Measurements from ENCODE around the gene SLC16A8. TPM values are rescaled to one million over a fixed set of nuclear protein-coding genes. Genes with fewer than 3 reads are reported as not detected.

SLC16A8 gene
- total and polyA plus RNA-seq, 10 of the 15 experiments (the other 5 are each of a cell fraction or from before 2014, with no cell fraction given): not detected

DNA sequence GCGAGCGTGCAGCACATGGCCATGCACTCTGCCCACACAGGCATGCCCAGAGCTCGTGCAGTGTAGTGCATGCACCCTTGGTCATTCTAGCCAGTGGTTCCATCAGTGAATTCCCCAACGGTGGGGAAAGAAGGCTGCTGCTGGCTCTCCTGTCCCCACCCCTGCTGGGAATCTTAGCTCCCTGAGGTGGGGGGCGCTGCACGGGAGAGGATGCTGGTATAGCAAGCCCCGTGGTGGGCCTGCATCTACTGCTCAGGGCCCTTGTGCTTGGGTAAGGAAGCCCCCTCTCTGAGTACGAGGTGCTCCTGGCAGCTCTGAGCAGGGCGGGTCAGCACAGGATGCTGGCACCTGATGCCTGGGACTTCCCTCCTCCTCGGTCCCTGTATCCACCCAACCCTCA is 45.0 kb upstream of the SLC16A8 start:
- 80% methylated on average over 9 of the region's 10 CpGs for WGBS (ENCODE audit: insufficient coverage, insufficient replicate concordance, low lambda C conversion rate, missing lambda C conversion rate)

More for the DNA sequence above, 45.0 kb upstream of the SLC16A8 start:
- ATAC-seq (no peak), DNase-seq (ENCODE audit: low read depth, low spot score) (no peak), FAIRE-seq (no peak)
- H3K4me2 ChIP-seq (ENCODE audit: control insufficient read depth, insufficient read depth): no peak overlapping the region
- H3K9ac ChIP-seq (ENCODE audit: control insufficient read depth, insufficient read depth, low read length): no peak overlapping the region
- no peak overlapping the region for H2AFZ ChIP-seq (ENCODE audit: control insufficient read depth, low read depth, low read length)
- no peak overlapping the region for H3K4me3 ChIP-seq
- intact Hi-C loops (cut with micrococcal nuclease; ENCODE audit: unreplicated experiment) (no loop called here), in situ Hi-C loops (cut with MboI) (no loop called here)
- H3K9me3 ChIP-seq (replicated peaks; ENCODE audit: control insufficient read depth, insufficient read depth, low read length): no peaks in the 10 kb centered on the region
- RAD21 ChIA-PET (ENCODE audit: unreplicated experiment): no interaction called here
- H3K4me1 ChIP-seq (ENCODE audit: control insufficient read depth, insufficient read depth, low read length): no peaks in the 10 kb centered on the region
- no peak overlapping the region for H3K27ac ChIP-seq (ENCODE audit: control insufficient read depth, insufficient read depth)
- POLR2A ChIA-PET: no interaction called here
- peaks cover 3 to 4% of the 10 kb centered on the region in 2 experiments; a peak in 3 of 4 replicates for H3K36me3 ChIP-seq (ENCODE audit: control insufficient read depth in 2 of 2, insufficient read depth in 2 of 2, low read length in 1 of 2)
- H3K27me3 ChIP-seq (replicated peaks in 1 of 2; ENCODE audit: control insufficient read depth in 2 of 2, insufficient read depth in 2 of 2, low read length in 1 of 2): no peaks in the 10 kb centered on the region
- CTCF ChIA-PET: interaction anchor here (0.6 kb wide), 1 partner anchor 74 kb away, joined by 5 read pairs; no protein-coding TSS in a partner anchor
- H3K79me2 ChIP-seq (ENCODE audit: control insufficient read depth, insufficient read depth, low read length): no peaks in the 10 kb centered on the region
- H4K20me1 ChIP-seq (ENCODE audit: control insufficient read depth, insufficient read depth): no peaks in the 10 kb centered on the region
- no TSS peak for BruUV-seq (replicated peaks)
- TF ChIP-seq YBX1 (IDR thresholded peaks at IDR 0.05) (no peak), TCF7 (IDR thresholded peaks at IDR 0.05; ENCODE audit: borderline replicate concordance) (no peak), CBX3 (IDR thresholded peaks at IDR 0.05; ENCODE audit: borderline replicate concordance, low read depth) (no peak), MEF2B (IDR thresholded peaks at IDR 0.05; ENCODE audit: partially characterized antibody, poor library complexity, severe bottlenecking) (no peak), PAX8 (IDR thresholded peaks at IDR 0.05) (no peak), HCFC1 (IDR thresholded peaks at IDR 0.05; ENCODE audit: low read length) (no peak), IRF4 (IDR thresholded peaks at IDR 0.05; ENCODE audit: low read depth, low read length) (no peak), STAT3 (IDR thresholded peaks at IDR 0.05; ENCODE audit: low read depth, low read length) (no peak), EED (IDR thresholded peaks at IDR 0.05; ENCODE audit: low read depth) (no peak), SRF (IDR thresholded peaks at IDR 0.05; ENCODE audit: low read depth in 2 of 2, low read length in 2 of 2) (no peak), LARP7 (IDR thresholded peaks at IDR 0.05) (no peak), NRF1 (conservative IDR thresholded peaks at IDR 0.05; ENCODE audit: low read depth, low read length) (no peak), YY1 (IDR thresholded peaks at IDR 0.05; ENCODE audit: low read depth, low read length) (no peak), CHD2 (IDR thresholded peaks at IDR 0.05; ENCODE audit: borderline replicate concordance, low read depth, low read length) (no peak), POLR2AphosphoS5 (IDR thresholded peaks at IDR 0.05; ENCODE audit: low read length) (no peak), NFXL1 (IDR thresholded peaks at IDR 0.05; ENCODE audit: borderline replicate concordance) (no peak)
- TF ChIP-seq, protein P1, sequence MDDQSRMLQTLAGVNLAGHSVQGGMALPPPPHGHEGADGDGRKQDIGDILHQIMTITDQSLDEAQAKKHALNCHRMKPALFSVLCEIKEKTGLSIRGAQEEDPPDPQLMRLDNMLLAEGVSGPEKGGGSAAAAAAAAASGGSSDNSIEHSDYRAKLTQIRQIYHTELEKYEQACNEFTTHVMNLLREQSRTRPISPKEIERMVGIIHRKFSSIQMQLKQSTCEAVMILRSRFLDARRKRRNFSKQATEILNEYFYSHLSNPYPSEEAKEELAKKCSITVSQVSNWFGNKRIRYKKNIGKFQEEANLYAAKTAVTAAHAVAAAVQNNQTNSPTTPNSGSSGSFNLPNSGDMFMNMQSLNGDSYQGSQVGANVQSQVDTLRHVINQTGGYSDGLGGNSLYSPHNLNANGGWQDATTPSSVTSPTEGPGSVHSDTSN (IDR thresholded peaks at IDR 0.05; ENCODE audit: insufficient replicate concordance, low read depth, low read length): no peak
- TF ChIP-seq, protein P2, sequence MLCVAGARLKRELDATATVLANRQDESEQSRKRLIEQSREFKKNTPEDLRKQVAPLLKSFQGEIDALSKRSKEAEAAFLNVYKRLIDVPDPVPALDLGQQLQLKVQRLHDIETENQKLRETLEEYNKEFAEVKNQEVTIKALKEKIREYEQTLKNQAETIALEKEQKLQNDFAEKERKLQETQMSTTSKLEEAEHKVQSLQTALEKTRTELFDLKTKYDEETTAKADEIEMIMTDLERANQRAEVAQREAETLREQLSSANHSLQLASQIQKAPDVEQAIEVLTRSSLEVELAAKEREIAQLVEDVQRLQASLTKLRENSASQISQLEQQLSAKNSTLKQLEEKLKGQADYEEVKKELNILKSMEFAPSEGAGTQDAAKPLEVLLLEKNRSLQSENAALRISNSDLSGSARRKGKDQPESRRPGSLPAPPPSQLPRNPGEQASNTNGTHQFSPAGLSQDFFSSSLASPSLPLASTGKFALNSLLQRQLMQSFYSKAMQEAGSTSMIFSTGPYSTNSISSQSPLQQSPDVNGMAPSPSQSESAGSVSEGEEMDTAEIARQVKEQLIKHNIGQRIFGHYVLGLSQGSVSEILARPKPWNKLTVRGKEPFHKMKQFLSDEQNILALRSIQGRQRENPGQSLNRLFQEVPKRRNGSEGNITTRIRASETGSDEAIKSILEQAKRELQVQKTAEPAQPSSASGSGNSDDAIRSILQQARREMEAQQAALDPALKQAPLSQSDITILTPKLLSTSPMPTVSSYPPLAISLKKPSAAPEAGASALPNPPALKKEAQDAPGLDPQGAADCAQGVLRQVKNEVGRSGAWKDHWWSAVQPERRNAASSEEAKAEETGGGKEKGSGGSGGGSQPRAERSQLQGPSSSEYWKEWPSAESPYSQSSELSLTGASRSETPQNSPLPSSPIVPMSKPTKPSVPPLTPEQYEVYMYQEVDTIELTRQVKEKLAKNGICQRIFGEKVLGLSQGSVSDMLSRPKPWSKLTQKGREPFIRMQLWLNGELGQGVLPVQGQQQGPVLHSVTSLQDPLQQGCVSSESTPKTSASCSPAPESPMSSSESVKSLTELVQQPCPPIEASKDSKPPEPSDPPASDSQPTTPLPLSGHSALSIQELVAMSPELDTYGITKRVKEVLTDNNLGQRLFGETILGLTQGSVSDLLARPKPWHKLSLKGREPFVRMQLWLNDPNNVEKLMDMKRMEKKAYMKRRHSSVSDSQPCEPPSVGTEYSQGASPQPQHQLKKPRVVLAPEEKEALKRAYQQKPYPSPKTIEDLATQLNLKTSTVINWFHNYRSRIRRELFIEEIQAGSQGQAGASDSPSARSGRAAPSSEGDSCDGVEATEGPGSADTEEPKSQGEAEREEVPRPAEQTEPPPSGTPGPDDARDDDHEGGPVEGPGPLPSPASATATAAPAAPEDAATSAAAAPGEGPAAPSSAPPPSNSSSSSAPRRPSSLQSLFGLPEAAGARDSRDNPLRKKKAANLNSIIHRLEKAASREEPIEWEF (IDR thresholded peaks at IDR 0.05; ENCODE audit: insufficient replicate concordance, low read depth, low read length): no peak
- TF ChIP-seq, protein P3, sequence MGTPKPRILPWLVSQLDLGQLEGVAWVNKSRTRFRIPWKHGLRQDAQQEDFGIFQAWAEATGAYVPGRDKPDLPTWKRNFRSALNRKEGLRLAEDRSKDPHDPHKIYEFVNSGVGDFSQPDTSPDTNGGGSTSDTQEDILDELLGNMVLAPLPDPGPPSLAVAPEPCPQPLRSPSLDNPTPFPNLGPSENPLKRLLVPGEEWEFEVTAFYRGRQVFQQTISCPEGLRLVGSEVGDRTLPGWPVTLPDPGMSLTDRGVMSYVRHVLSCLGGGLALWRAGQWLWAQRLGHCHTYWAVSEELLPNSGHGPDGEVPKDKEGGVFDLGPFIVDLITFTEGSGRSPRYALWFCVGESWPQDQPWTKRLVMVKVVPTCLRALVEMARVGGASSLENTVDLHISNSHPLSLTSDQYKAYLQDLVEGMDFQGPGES (IDR thresholded peaks at IDR 0.05): no peak
- TF ChIP-seq, protein P4, sequence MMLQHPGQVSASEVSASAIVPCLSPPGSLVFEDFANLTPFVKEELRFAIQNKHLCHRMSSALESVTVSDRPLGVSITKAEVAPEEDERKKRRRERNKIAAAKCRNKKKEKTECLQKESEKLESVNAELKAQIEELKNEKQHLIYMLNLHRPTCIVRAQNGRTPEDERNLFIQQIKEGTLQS (IDR thresholded peaks at IDR 0.05; ENCODE audit: borderline replicate concordance, extremely low read depth, low read depth, low read length): no peak
- SMC1A ChIA-PET (ENCODE audit: uncharacterized antibody, unreplicated experiment): interaction anchor here (1.5 kb wide), 1 partner anchor 61 kb away, joined by 3 read pairs; no protein-coding TSS in a partner anchor

Data from GM12878 (cell line).